Fibroblast of lung (primary cell): ENCODE results near the gene KRTAP9-3. TPM values are rescaled to one million over a fixed set of nuclear protein-coding genes. Genes with fewer than 3 reads are reported as not detected.
"Not testable (repeated sequence)": the region's sequence is repeated elsewhere in the genome, so short reads cannot be mapped to it uniquely, and the experiment has no call there.

Source experiments
- DNase-seq, 2 donors: peaks; one replicate each; pipeline versions ENCODE4 v3.0.0 to v3.0.0-alpha.2; 2010; ENCODE audit warnings: low read depth in 2 of 2
- H2AFZ ChIP-seq: 2 replicates; pipeline ENCODE4 v1.5.1; 2012; ENCODE audit warnings: low read length, control low read depth, inconsistent platforms
- H3K27ac ChIP-seq: 2 replicates; pipeline ENCODE4 v1.5.1; 2011; ENCODE audit warnings: low read length, control low read depth; ENCODE audit not compliant: insufficient read depth
- H3K27me3 ChIP-seq: 2 replicates; pipeline ENCODE4 v1.5.1; 2011; ENCODE audit warnings: mild to moderate bottlenecking, low read length; ENCODE audit not compliant: control insufficient read depth, insufficient read depth
- H3K36me3 ChIP-seq: 2 replicates; pipeline ENCODE4 v1.5.1; 2011; ENCODE audit warnings: low read length; ENCODE audit not compliant: control insufficient read depth, insufficient read depth
- H3K4me1 ChIP-seq: 2 replicates; pipeline ENCODE4 v1.5.1; 2011; ENCODE audit warnings: low read length; ENCODE audit not compliant: control insufficient read depth, insufficient read depth; ENCODE audit errors: extremely low read depth
- H3K4me2 ChIP-seq: 2 replicates; pipeline ENCODE4 v1.5.1; 2011; ENCODE audit warnings: low read length, control low read depth; ENCODE audit not compliant: insufficient read depth; ENCODE audit errors: extremely low read depth
- H3K4me3 ChIP-seq, 4 experiments: fragments of 200-600 bp in 1 of 4; sonication (generic) in 1 of 4; replicated peaks in 1 of 4; 2 replicates each; pipeline ENCODE4 v1.5.1; 2011 to 2016; ENCODE audit warnings: low read length in 4 of 4, low read depth in 3 of 4, mild to moderate bottlenecking in 3 of 4, control low read depth in 2 of 4, inconsistent platforms in 1 of 4, mixed read lengths in 1 of 4; ENCODE audit not compliant: insufficient read depth in 1 of 4; ENCODE audit errors: control extremely low read depth in 1 of 4
- H3K79me2 ChIP-seq: 2 replicates; pipeline ENCODE4 v1.5.1; 2012; ENCODE audit warnings: mild to moderate bottlenecking, low read length, inconsistent platforms; ENCODE audit not compliant: control insufficient read depth, insufficient read depth
- H3K9ac ChIP-seq: 2 replicates; pipeline ENCODE4 v1.5.1; 2011; ENCODE audit warnings: mild to moderate bottlenecking, low read length, control low read depth; ENCODE audit not compliant: insufficient read depth
- H3K9me3 ChIP-seq: 2 replicates; pipeline ENCODE4 v1.5.1; 2012; ENCODE audit warnings: low read depth, low read length; ENCODE audit not compliant: control insufficient read depth, insufficient read depth
- H4K20me1 ChIP-seq: 2 replicates; pipeline ENCODE4 v1.5.1; 2011; ENCODE audit warnings: low read length; ENCODE audit not compliant: control insufficient read depth, insufficient read depth; ENCODE audit errors: extremely low read depth
- CTCF ChIP-seq, 2 donors: IDR thresholded peaks in 1 of 2; conservative IDR thresholded peaks in 1 of 2; 1 replicate in 1 of 2; 2 replicates in 1 of 2; pipeline ENCODE4 v1.5.1; 2011 to 2012; ENCODE audit warnings: low read length in 2 of 2, control low read depth in 1 of 2, inconsistent platforms in 1 of 2, low read depth in 1 of 2, mild to moderate bottlenecking in 1 of 2
- EZH2 ChIP-seq: IDR thresholded peaks from 2 replicates; pipeline ENCODE4 v1.5.1; 2012; ENCODE audit warnings: low read length, control low read depth, mild to moderate bottlenecking; ENCODE audit errors: missing control alignments
- polyA plus RNA-seq, 2 donors: library from polyadenylated mRNA; depleted of rRNA in 1 of 2; stranded (reverse) in 1 of 2; unstranded in 1 of 2; fragments of >200 nt; gene quantifications; 2 replicates each; pipeline ENCODE4 v1.2.1, GENCODE V29; 2011 to 2012; ENCODE audit warnings: missing spikeins in 1 of 2
- total RNA-seq: library from RNA; depleted of rRNA; stranded (reverse); fragments of >200 nt; gene quantifications from 2 replicates; pipeline ENCODE4 v1.2.1, GENCODE V29; 2014

KRTAP9-3 gene
- total and polyA plus RNA-seq, 2 donors (not counting 1 experiment from before 2014, with no cell fraction given): not detected

GRCh38 chr17:41231731-41232130 lies 518 bp upstream of the KRTAP9-3 start:
- H3K27ac ChIP-seq: no peak overlapping the region
- H3K27me3 ChIP-seq: no peaks in the 10 kb centered on the region
- H4K20me1 ChIP-seq: no peaks in the 10 kb centered on the region
- no peak overlapping the region for H2AFZ ChIP-seq
- DNase-seq: no peak
- no peak overlapping the region for H3K4me3 ChIP-seq
- no peak for TF ChIP-seq EZH2
- no peak for TF ChIP-seq CTCF (conservative IDR thresholded peaks at IDR 0.05 in 1 of 2, IDR thresholded peaks at IDR 0.05 in 1 of 2; ENCODE audit: low read depth in 1 of 2, low read length in 2 of 2)
- H3K9ac ChIP-seq: no peak overlapping the region
- H3K79me2 ChIP-seq: no peaks in the 10 kb centered on the region
- no peaks in the 10 kb centered on the region for H3K4me1 ChIP-seq
- no peaks in the 10 kb centered on the region for H3K36me3 ChIP-seq
- H3K9me3 ChIP-seq: no peaks in the 10 kb centered on the region
- no peak overlapping the region for H3K4me2 ChIP-seq

GRCh38 chr17:41237116-41237515 lies 4.9 kb downstream of the KRTAP9-3 start:
- DNase-seq, H4K20me1 ChIP-seq, H3K9me3 ChIP-seq, H2AFZ ChIP-seq, H3K36me3 ChIP-seq, H3K79me2 ChIP-seq, H3K9ac ChIP-seq, H3K27ac ChIP-seq, H3K4me1 ChIP-seq, H3K4me3 ChIP-seq, H3K27me3 ChIP-seq, H3K4me2 ChIP-seq: not testable (repeated sequence)

GRCh38 chr17:41237949-41238437 lies 5.7 kb downstream of the KRTAP9-3 start, which contains the start of gene KRTAP9-8:
Gene KRTAP9-8, plus strand, starts transcription at chr17:41237999. Its CDS starts 53 bp downstream, at chr17:41238052.
- not testable (repeated sequence) for H3K4me1 ChIP-seq, H3K4me3 ChIP-seq

GRCh38 chr17:41246995-41247787 lies 14.9 kb downstream of the KRTAP9-3 start:
- H4K20me1 ChIP-seq, H3K4me1 ChIP-seq, H3K9me3 ChIP-seq, H3K9ac ChIP-seq, H3K27ac ChIP-seq, H3K79me2 ChIP-seq, H3K27me3 ChIP-seq, H2AFZ ChIP-seq, DNase-seq, H3K36me3 ChIP-seq, H3K4me2 ChIP-seq, H3K4me3 ChIP-seq: not testable (repeated sequence)

More at GRCh38 chr17:41237949-41238437, 5.7 kb downstream of the KRTAP9-3 start, which contains the start of gene KRTAP9-8:
- H3K27ac ChIP-seq, H3K4me2 ChIP-seq, H3K9me3 ChIP-seq, H3K36me3 ChIP-seq, H3K79me2 ChIP-seq, H2AFZ ChIP-seq, H4K20me1 ChIP-seq, DNase-seq, H3K27me3 ChIP-seq, H3K9ac ChIP-seq: not testable (repeated sequence)

GRCh38 chr17:41249637-41250240 lies 17.5 kb downstream of the KRTAP9-3 start, which contains the start of gene KRTAP9-4:
Gene KRTAP9-4, plus strand, starts transcription at chr17:41249687. Its CDS starts 34 bp downstream, at chr17:41249721.
- H3K4me1 ChIP-seq, H2AFZ ChIP-seq, H3K27ac ChIP-seq, DNase-seq, H3K4me3 ChIP-seq, H3K9me3 ChIP-seq, H3K79me2 ChIP-seq, H3K4me2 ChIP-seq, H3K36me3 ChIP-seq, H4K20me1 ChIP-seq, H3K9ac ChIP-seq, H3K27me3 ChIP-seq: not testable (repeated sequence)
